HG03045 (cell line): Measurements from ENCODE around the gene LRP1.

Experiments
- ATAC-seq: cut with Tn5 transposase; IDR thresholded peaks from one replicate; pipeline ENCODE4 v1.9.1; 2021; ENCODE audit warnings: mild to moderate bottlenecking, moderate library complexity; ENCODE audit not compliant: unreplicated experiment

Gene LRP1

DNA sequence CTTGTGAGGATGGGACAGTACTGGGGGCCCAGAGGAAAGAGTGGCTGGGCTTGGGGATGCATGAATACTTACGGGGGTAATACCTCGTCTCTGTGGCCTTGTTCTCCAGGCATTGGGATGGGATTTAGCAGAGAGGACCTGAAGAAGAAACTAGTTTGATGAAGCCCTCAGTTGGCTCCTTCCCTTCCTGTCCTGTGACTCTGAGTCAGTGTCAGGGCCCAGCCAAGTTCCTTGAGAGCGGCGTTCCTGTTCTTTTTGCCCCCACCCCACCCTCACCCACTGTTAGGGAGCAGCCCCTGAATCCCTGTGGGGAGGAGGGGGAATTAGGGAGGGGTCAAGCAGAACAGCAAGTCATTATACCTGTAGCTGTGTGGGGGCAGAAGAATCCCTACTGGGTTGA, 24.4 kb downstream of the LRP1 start:
- ATAC-seq: no peak

- no peak for ATAC-seq
Measured at GRCh38 chr12:57153415-57153997, 25.2 kb downstream of the LRP1 start.

GRCh38 chr12:57154076-57154475, 25.8 kb downstream of the LRP1 start:
- ATAC-seq: no peak

- no peak for ATAC-seq
Measured at GRCh38 chr12:57154804-57155434, 26.6 kb downstream of the LRP1 start.

GRCh38 chr12:57156701-57157403, 28.6 kb downstream of the LRP1 start:
- ATAC-seq: no peak

- no peak for ATAC-seq
Measured at GRCh38 chr12:57157588-57158173, 29.4 kb downstream of the LRP1 start.

DNA sequence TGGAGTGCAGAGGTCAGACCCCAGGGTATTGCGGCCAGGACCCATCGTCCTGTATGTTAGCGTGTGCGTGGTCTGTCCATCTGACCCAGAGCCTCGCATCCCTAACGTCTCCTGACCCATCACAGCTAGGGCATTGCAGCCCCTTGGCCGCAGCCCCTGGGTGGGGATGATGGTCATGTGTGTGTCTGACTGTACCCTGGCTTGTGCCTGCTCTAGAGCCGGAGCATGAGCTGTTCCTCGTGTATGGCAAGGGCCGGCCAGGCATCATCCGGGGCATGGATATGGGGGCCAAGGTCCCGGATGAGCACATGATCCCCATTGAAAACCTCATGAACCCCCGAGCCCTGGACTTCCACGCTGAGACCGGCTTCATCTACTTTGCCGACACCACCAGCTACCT, 29.9 kb downstream of the LRP1 start:
- no peak for ATAC-seq

- no peak for ATAC-seq
Measured at GRCh38 chr12:57158665-57159064, 30.4 kb downstream of the LRP1 start.

- ATAC-seq: no peak
Measured at GRCh38 chr12:57159311-57159710, 31.0 kb downstream of the LRP1 start.

DNA sequence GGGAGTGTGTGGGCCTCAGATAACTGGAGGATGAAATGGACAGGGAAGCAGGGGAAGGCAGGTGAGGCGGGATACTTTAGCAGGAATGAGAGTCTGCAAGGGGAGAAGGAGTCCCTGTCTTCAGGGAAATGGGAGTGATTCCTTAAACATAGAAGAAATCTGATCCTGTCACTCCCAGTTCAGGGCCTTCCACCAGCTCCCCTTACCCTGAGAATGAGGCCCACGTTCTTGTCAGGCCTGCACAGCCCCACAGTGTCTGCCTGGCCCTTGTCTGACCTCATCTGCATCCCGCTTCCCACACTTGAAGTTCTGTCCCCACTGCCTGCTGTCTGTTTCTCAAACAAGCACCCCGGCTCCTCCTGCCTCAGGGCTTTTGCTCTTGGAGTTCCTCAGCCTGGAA, 31.8 kb downstream of the LRP1 start:
- ATAC-seq: no peak

GRCh38 chr12:57160741-57161140, 32.5 kb downstream of the LRP1 start:
- no peak for ATAC-seq

DNA sequence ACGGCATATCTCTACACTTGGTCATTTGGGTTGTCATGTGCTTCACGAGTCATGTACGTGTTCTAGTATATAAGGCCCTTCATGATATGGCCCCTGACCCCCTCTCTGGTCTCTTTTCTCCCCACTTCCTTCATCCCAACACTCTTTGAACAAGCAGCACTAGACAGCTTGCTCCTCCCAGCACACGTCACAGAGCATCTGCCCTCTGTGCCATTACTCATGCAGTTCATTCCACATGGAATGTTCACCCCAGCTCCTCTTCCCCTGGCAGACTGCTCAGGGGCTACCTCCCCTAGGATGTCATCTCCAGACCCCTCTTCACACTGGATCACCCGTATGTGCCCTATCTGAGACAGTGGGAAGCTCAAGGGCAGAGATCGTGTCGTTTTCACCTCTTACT, 33.2 kb downstream of the LRP1 start:
- no peak for ATAC-seq

DNA sequence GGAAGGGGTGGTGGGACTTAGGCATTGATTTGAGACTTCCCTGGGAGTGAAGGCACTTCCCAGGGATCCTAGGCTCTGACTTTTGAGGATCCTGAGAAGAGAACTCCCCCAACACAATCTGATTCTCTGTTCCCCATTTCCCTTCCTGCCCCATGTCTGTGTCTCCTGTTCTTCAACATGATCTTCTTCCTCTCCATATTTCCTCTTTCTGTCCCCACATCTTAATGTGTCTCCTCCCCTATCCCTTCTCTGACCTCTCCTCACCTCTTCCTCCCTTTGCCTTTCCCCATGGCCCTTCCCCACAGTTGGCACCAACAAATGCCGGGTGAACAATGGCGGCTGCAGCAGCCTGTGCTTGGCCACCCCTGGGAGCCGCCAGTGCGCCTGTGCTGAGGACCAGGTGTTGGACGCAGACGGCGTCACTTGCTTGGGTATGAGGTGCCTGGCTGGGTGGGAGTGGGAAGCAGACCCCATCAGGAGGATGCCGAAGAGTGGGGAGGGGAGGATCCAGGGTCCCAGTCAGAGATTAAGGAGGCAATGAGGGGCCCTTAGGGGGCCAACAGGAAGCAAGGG, 34.4 kb downstream of the LRP1 start:
- ATAC-seq: no peak

- no peak for ATAC-seq
Measured at GRCh38 chr12:57164454-57164853, 36.2 kb downstream of the LRP1 start.

GRCh38 chr12:57164966-57165625, 36.8 kb downstream of the LRP1 start:
- ATAC-seq: no peak

GRCh38 chr12:57165741-57166140, 37.5 kb downstream of the LRP1 start:
- no peak for ATAC-seq

DNA sequence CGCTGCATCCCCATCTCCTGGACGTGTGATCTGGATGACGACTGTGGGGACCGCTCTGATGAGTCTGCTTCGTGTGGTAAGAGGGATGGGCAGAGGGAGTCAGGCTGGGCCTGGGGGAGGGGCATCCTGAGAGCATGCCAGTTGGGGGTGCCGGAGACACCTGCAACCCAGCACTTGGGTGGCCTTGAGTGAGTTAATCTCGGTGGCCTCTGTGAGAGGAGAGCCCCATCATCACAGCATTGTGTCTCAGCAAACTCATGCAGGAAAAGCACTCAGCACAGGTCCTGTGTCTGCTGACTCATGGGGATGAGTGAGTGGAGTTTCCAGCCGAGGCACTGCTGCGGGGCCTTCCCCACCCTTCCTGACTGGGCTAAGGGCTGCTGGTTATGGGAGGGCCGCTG, 38.7 kb downstream of the LRP1 start:
- ATAC-seq: no peak

DNA sequence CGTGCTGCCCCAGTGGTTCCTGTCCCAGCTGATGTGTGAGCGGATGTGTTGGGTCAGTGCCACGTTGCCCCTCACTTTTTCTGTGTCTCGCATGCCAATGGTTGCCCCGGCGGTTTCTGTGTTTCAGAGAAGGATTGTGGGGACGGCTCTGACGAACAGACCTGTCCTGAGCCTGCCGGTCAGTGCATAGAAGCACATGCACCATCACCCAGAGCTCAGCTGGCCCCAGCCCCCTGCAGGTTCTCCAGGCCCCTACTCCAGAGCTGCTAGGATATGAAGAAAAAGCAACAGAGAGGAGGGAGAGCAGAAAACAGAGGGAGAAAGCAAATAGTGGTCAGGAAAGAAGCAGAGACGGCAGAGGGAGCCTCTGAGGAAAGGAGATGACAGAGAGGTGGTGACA, 39.8 kb downstream of the LRP1 start:
- no peak for ATAC-seq

DNA sequence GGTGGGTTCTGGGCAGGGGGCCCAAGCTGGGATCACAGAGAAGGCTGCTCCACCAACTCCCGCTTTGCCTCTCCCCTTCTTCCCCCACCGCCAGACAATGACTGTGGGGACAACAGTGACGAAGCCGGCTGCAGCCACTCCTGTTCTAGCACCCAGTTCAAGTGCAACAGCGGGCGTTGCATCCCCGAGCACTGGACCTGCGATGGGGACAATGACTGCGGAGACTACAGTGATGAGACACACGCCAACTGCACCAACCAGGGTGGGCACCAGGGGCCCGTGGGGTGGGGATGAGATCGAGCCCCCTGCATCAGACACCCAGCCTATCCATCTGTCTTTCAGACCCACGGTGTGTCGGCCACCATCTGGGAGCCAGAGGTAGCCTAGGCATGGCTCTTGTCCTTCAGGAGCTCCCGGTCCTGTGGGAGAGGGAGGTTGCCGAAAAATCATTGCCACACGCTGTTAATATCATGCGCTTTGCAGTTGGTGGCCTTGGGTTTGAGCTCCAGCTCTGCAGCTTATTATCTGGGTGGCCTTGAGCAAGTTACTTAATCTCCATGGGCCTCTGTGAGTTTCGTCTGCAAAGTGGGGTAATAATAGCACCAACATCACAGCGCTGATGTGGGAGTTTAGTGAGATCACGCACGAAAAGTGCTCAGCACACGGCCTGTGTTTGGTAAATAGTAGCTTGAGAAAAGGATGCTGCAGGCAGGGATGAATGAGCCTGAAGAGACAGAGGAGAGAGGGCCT, 40.9 kb downstream of the LRP1 start:
- no peak for ATAC-seq

DNA sequence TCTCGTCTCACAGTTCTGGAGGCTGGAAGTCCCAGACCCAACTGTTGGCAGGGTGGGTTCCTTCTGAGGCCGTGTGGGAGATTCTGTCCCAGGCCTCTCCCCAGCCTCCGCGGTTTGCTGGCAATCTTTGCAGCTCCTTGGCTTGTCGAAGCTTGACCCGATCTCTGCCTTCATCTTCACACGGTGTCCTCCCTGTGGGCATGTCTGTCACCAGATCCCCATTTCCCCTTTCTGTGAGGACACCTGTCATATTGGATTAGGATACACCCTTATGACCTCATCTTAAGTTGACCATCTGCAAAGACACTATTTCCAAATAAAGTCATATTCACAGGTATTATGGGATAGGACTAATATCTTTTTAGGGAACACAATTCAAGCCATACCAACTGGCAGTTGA, 41.7 kb downstream of the LRP1 start:
- no peak for ATAC-seq

DNA sequence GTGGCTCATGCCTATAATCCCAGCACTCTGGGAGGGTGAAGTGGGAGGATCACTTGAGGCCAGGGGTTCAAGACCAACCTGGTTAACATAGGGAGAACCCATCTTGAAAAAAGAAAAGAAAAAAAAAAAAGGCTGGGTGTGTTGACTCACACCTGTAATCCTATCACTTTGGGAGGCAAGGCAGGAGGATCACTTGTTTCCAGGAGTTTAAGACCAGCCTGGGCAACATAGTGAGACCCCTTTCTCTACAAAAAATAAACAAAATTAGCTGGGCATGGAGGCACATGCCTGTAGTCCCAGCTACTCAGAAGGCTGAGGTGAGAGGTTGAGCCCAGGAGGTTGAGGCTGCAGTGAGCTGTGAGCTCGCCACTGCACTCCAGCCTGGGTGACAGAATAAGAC, 42.1 kb downstream of the LRP1 start:
- no peak for ATAC-seq
